Measurements from ENCODE around the gene INSC.

DNA sequence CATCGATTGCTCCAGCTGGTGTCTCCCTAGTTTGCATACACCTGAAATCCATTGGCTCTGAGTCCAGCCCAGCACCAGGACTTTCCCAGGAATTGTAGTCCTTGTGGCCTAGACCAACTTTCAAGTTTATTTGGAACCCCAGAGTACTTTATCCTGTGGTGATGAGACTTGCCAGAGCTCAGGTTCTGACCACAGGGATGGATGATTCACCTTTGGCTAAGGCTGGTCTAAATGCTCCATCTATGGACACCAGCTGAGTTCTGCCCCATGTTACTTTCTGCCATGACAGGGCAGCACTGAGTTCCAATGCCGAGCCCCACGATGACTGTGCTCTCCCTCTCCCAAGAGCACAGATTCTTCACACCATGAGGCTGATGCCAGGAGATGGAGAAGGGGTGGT is 17.3 kb upstream of the INSC start:
- TF ChIP-seq, protein P1, sequence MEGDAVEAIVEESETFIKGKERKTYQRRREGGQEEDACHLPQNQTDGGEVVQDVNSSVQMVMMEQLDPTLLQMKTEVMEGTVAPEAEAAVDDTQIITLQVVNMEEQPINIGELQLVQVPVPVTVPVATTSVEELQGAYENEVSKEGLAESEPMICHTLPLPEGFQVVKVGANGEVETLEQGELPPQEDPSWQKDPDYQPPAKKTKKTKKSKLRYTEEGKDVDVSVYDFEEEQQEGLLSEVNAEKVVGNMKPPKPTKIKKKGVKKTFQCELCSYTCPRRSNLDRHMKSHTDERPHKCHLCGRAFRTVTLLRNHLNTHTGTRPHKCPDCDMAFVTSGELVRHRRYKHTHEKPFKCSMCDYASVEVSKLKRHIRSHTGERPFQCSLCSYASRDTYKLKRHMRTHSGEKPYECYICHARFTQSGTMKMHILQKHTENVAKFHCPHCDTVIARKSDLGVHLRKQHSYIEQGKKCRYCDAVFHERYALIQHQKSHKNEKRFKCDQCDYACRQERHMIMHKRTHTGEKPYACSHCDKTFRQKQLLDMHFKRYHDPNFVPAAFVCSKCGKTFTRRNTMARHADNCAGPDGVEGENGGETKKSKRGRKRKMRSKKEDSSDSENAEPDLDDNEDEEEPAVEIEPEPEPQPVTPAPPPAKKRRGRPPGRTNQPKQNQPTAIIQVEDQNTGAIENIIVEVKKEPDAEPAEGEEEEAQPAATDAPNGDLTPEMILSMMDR (IDR thresholded peaks at IDR 0.05), result no peak
- TF ChIP-seq POLR2A (IDR thresholded peaks at IDR 0.05), result no peak
- TF ChIP-seq EP300 (IDR thresholded peaks at IDR 0.05), result no peak

All from ovary (tissue), 3 donors.